Smooth muscle cell (in vitro differentiated cells): ENCODE results near the gene PXMP2. TPM values are rescaled to one million over a fixed set of nuclear protein-coding genes. Genes with fewer than 3 reads are reported as not detected.

Experiments used
- DNase-seq: peaks from one replicate; lab custom pipeline; 2025; ENCODE audit not compliant: unreplicated experiment; lab: John Stamatoyannopoulos, UW
- H2AFZ ChIP-seq: fragments of 200-600 bp; sonication (generic); 2 replicates; pipeline ENCODE4 v1.6.0; 2016; ENCODE audit warnings: antibody characterized with exemption, low read depth, mild to moderate bottlenecking
- H3F3A ChIP-seq: fragments of 200-600 bp; sonication (generic); 2 replicates; pipeline ENCODE4 v1.6.0; 2017; ENCODE audit warnings: antibody characterized with exemption, low read depth
- H3K27ac ChIP-seq: fragments of 200-600 bp; sonication (generic); 2 replicates; pipeline ENCODE4 v1.5.1; 2016; ENCODE audit warnings: low read depth, mild to moderate bottlenecking
- H3K27me3 ChIP-seq: fragments of 200-600 bp; sonication (generic); 2 replicates; pipeline ENCODE4 v1.6.1; 2016; ENCODE audit warnings: low read depth, mild to moderate bottlenecking
- H3K36me3 ChIP-seq: fragments of 200-600 bp; sonication (generic); 2 replicates; pipeline ENCODE4 v1.5.1; 2016; ENCODE audit warnings: low read depth
- H3K4me1 ChIP-seq: fragments of 200-600 bp; sonication (generic); 2 replicates; pipeline ENCODE4 v1.5.1; 2016; ENCODE audit warnings: low read depth
- H3K4me2 ChIP-seq: fragments of 200-600 bp; sonication (generic); 2 replicates; pipeline ENCODE4 v1.6.0; 2016; ENCODE audit warnings: mild to moderate bottlenecking
- H3K4me3 ChIP-seq: fragments of 200-600 bp; sonication (generic); 2 replicates; pipeline ENCODE4 v1.5.1; 2016; ENCODE audit warnings: mild to moderate bottlenecking
- H3K79me2 ChIP-seq: fragments of 200-600 bp; sonication (generic); 2 replicates; pipeline ENCODE4 v1.6.0; 2016; ENCODE audit warnings: low read depth, mild to moderate bottlenecking
- H3K9ac ChIP-seq: fragments of 200-600 bp; sonication (generic); 2 replicates; pipeline ENCODE4 v1.6.0; 2016; ENCODE audit warnings: low read depth
- H3K9me3 ChIP-seq: fragments of 200-600 bp; sonication (generic); replicated peaks from 2 replicates; pipeline ENCODE4 v1.5.1; 2016; ENCODE audit warnings: low read depth
- H4K20me1 ChIP-seq: fragments of 200-600 bp; sonication (generic); 2 replicates; pipeline ENCODE4 v1.6.0; 2016; ENCODE audit warnings: low read depth
- CTCF ChIP-seq: fragments of 200-600 bp; sonication (generic); IDR thresholded peaks from 2 replicates; pipeline ENCODE4 v1.5.1; 2017; ENCODE audit warnings: borderline replicate concordance, mild to moderate bottlenecking, antibody characterized with exemption; ENCODE audit not compliant: insufficient read depth, poor library complexity, severe bottlenecking
- WGBS: methylation state at CpG from one replicate; pipeline ENCODE4 v1.1.7; 2016; ENCODE audit warnings: low lambda C conversion rate; 5-methylcytosine and 5-hydroxymethylcytosine counted together
- polyA plus RNA-seq: library from polyadenylated mRNA; unstranded; fragments of >200 nt; fragmentation: Nextera tagmentation; extraction: Ambion mirVana; gene quantifications from 2 replicates; pipeline ENCODE4 v1.2.1, GENCODE V29; 2016
- total RNA-seq: library from RNA; depleted of rRNA; stranded (reverse); fragments of >200 nt; gene quantifications from 2 replicates; pipeline ENCODE4 v1.2.3, GENCODE V29; 2014

The PXMP2 gene
- total and polyA plus RNA-seq, 2 experiments from 2014 or later, result 14.7 to 25.0 TPM

- H3K4me3 ChIP-seq, result no peak overlapping the region
- H3K36me3 ChIP-seq, result no peaks in the 10 kb centered on the region
- H3K4me2 ChIP-seq, result no peak overlapping the region
- H3K9ac ChIP-seq, result no peak overlapping the region
- H3K79me2 ChIP-seq, result no peaks in the 10 kb centered on the region
- WGBS, result 99% methylated on average over 30 of the region's 30 CpGs
- H3K9me3 ChIP-seq, result no peaks in the 10 kb centered on the region
- H4K20me1 ChIP-seq, result no peaks in the 10 kb centered on the region
- no peak for TF ChIP-seq CTCF
- no peaks in the 10 kb centered on the region for H3K4me1 ChIP-seq
- no peaks in the 10 kb centered on the region for H3F3A ChIP-seq
- no peaks in the 10 kb centered on the region for H3K27me3 ChIP-seq
- no peak for DNase-seq
- H3K27ac ChIP-seq, result no peak overlapping the region
- H2AFZ ChIP-seq, result no peak overlapping the region
Observed at GRCh38 chr12:132642846-132643835, 44.2 kb upstream of the PXMP2 start.

- Histone ChIP-seq H3K9ac (no peak overlapping the region), H3K27me3 (no peaks in the 10 kb centered on the region), H2AFZ (no peak overlapping the region), H3K27ac (no peak overlapping the region), H3K4me1 (no peaks in the 10 kb centered on the region), H4K20me1 (no peaks in the 10 kb centered on the region), H3K4me2 (no peak overlapping the region), H3F3A (no peaks in the 10 kb centered on the region), H3K9me3 (no peaks in the 10 kb centered on the region), H3K36me3 (no peaks in the 10 kb centered on the region), H3K79me2 (no peaks in the 10 kb centered on the region), H3K4me3 (no peak overlapping the region)
- DNase-seq, result no peak
- over 99% methylated on average over 7 of the region's 7 CpGs for WGBS
- TF ChIP-seq CTCF, result no peak
Observed at GRCh38 chr12:132646850-132647249, 40.5 kb upstream of the PXMP2 start.

GRCh38 chr12:132647858-132648257 lies 39.5 kb upstream of the PXMP2 start:
- no peak overlapping the region for H3K4me3 ChIP-seq
- no peak overlapping the region for H3K27ac ChIP-seq
- no peak overlapping the region for H3K4me2 ChIP-seq
- no peak for TF ChIP-seq CTCF
- H3K4me1 ChIP-seq, result no peaks in the 10 kb centered on the region
- no peaks in the 10 kb centered on the region for H3F3A ChIP-seq
- no peaks in the 10 kb centered on the region for H4K20me1 ChIP-seq
- H3K79me2 ChIP-seq, result no peaks in the 10 kb centered on the region
- H2AFZ ChIP-seq, result no peak overlapping the region
- H3K36me3 ChIP-seq, result no peaks in the 10 kb centered on the region
- H3K9ac ChIP-seq, result no peak overlapping the region
- no peak for DNase-seq
- no peaks in the 10 kb centered on the region for H3K27me3 ChIP-seq
- no peaks in the 10 kb centered on the region for H3K9me3 ChIP-seq
- 95% methylated on average over 10 of the region's 10 CpGs for WGBS
